Measurements from ENCODE around the gene DENND1A. TPM values are rescaled to one million over a fixed set of nuclear protein-coding genes. Genes with fewer than 3 reads are reported as not detected.

DENND1A gene
- polyA plus RNA-seq, 2 of the 4 experiments (the other 2 are of a cell fraction), result 15.1 to 21.9 TPM

DNA sequence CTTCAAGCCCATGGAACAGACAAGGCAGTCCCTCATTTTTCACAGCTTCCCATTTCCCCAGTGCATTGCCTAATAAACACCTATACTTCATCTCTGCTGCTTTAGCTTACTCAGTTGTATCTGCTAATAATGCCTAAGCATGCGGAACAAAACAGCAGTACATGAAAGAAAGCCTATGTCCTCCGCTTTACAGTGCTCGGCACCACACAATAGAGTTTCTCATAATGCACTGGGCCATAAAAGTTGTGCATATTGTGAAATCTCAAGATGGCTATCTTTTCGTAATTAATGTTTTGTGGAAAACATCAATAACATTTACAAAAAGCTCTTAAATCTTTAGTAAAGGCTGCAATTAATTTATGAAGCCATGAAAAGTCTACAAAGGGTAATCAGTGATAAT is 69.3 kb downstream of the DENND1A start:
- FAIRE-seq (no peak), DNase-seq (ENCODE audit: low read depth in 1 of 2, low spot score in 1 of 2) (no peak), ATAC-seq (no peak)
- Histone ChIP-seq H3K27ac (no peak overlapping the region), H3K4me1 (no peaks in the 10 kb centered on the region), H3K4me3 (no peak overlapping the region), H3K4me2 (no peak overlapping the region), H3K9me3 (no peaks in the 10 kb centered on the region)
- POLR2A ChIA-PET, result no interaction called here
- no peak for TF ChIP-seq EHF (CRISPR knock-in tag; IDR thresholded peaks at IDR 0.05)
- WGBS (ENCODE audit: missing lambda C conversion rate), result 92% methylated on average over 4 of the region's 4 CpGs
- CTCF ChIA-PET, result no interaction called here

GRCh38 chr9:123852403-123852802 is 77.5 kb downstream of the DENND1A start:
- H3K4me3 ChIP-seq, result no peak overlapping the region
- FAIRE-seq, result no peak

GRCh38 chr9:123851851-123852250 is 78.1 kb downstream of the DENND1A start:
- DNase-seq (ENCODE audit: low read depth in 1 of 2, low spot score in 1 of 2) (no peak), FAIRE-seq (no peak), ATAC-seq (no peak)
- peaks cover 9% of the 10 kb centered on the region; the same call in 2 of the 3 replicates for H3K9me3 ChIP-seq
- TF ChIP-seq, protein P1, sequence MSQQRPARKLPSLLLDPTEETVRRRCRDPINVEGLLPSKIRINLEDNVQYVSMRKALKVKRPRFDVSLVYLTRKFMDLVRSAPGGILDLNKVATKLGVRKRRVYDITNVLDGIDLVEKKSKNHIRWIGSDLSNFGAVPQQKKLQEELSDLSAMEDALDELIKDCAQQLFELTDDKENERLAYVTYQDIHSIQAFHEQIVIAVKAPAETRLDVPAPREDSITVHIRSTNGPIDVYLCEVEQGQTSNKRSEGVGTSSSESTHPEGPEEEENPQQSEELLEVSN (IDR thresholded peaks at IDR 0.05; ENCODE audit: borderline replicate concordance, low read depth), result no peak
- TF ChIP-seq EP300 (IDR thresholded peaks at IDR 0.05) (no peak), GATA3 (IDR thresholded peaks at IDR 0.05; ENCODE audit: borderline replicate concordance) (no peak), CHD2 (IDR thresholded peaks at IDR 0.05; ENCODE audit: low read length, partially characterized antibody) (no peak), MAX (IDR thresholded peaks at IDR 0.05) (no peak), FOSL2 (IDR thresholded peaks at IDR 0.05) (no peak), FOSL2 (CRISPR knock-in tag; IDR thresholded peaks at IDR 0.05) (no peak), POLR2A (IDR thresholded peaks at IDR 0.05; ENCODE audit: low read length) (no peak), RAD21 (conservative IDR thresholded peaks at IDR 0.05 in 1 of 2, IDR thresholded peaks at IDR 0.05 in 1 of 2) (no peak), POLR2AphosphoS2 (conservative IDR thresholded peaks at IDR 0.05; ENCODE audit: low read length) (no peak), MAFK (IDR thresholded peaks at IDR 0.05; ENCODE audit: partially characterized antibody) (no peak), TP53 (CRISPR knock-in tag; IDR thresholded peaks at IDR 0.05) (no peak), EHF (CRISPR knock-in tag; IDR thresholded peaks at IDR 0.05) (no peak), EHMT2 (IDR thresholded peaks at IDR 0.05; ENCODE audit: low read depth) (no peak), RNF2 (IDR thresholded peaks at IDR 0.05; ENCODE audit: borderline replicate concordance, low read depth) (no peak), MAZ (IDR thresholded peaks at IDR 0.05; ENCODE audit: borderline replicate concordance, low read depth, low read length) (no peak), CHD4 (IDR thresholded peaks at IDR 0.05; ENCODE audit: borderline replicate concordance) (no peak)
- TF ChIP-seq, protein P2, sequence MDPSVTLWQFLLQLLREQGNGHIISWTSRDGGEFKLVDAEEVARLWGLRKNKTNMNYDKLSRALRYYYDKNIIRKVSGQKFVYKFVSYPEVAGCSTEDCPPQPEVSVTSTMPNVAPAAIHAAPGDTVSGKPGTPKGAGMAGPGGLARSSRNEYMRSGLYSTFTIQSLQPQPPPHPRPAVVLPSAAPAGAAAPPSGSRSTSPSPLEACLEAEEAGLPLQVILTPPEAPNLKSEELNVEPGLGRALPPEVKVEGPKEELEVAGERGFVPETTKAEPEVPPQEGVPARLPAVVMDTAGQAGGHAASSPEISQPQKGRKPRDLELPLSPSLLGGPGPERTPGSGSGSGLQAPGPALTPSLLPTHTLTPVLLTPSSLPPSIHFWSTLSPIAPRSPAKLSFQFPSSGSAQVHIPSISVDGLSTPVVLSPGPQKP (IDR thresholded peaks at IDR 0.05; ENCODE audit: low read depth, low read length), result no peak
- TF ChIP-seq, protein P3, sequence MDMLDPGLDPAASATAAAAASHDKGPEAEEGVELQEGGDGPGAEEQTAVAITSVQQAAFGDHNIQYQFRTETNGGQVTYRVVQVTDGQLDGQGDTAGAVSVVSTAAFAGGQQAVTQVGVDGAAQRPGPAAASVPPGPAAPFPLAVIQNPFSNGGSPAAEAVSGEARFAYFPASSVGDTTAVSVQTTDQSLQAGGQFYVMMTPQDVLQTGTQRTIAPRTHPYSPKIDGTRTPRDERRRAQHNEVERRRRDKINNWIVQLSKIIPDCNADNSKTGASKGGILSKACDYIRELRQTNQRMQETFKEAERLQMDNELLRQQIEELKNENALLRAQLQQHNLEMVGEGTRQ (IDR thresholded peaks at IDR 0.05), result no peak
- ChIA-PET CTCF (no interaction called here), POLR2A (no interaction called here)
- no peak overlapping the region for H3K4me2 ChIP-seq
- no peak overlapping the region for H3K27ac ChIP-seq
- H3K4me1 ChIP-seq, result no peaks in the 10 kb centered on the region
- no peak overlapping the region for H3K4me3 ChIP-seq
- 85% methylated on average over 7 of the region's 7 CpGs for WGBS (ENCODE audit: missing lambda C conversion rate)

More at GRCh38 chr9:123852403-123852802, 77.5 kb downstream of the DENND1A start:
- DNase-seq (ENCODE audit: low read depth in 1 of 2, low spot score in 1 of 2) (no peak), ATAC-seq (no peak)
- H3K27ac ChIP-seq, result no peak overlapping the region
- 96% methylated on average over 2 of the region's 2 CpGs for WGBS (ENCODE audit: missing lambda C conversion rate)
- H3K9me3 ChIP-seq, result peaks cover 4% of the 10 kb centered on the region; the same call in 2 of the 3 replicates
- CTCF ChIA-PET, result interaction anchor here (0.5 kb wide), 1 partner anchor 381 kb away, joined by 4 read pairs; no protein-coding TSS in a partner anchor
- no peak overlapping the region for H3K4me2 ChIP-seq
- H3K4me1 ChIP-seq, result no peaks in the 10 kb centered on the region
- no peak for TF ChIP-seq EP300 (IDR thresholded peaks at IDR 0.05)
- TF ChIP-seq CEBPB (IDR thresholded peaks at IDR 0.05), result no peak
- no peak for TF ChIP-seq CHD2 (IDR thresholded peaks at IDR 0.05; ENCODE audit: low read length, partially characterized antibody)
- TF ChIP-seq HDAC2 (IDR thresholded peaks at IDR 0.05), result no peak
- no peak for TF ChIP-seq PBX3 (IDR thresholded peaks at IDR 0.05)
- no peak for TF ChIP-seq RNF2 (IDR thresholded peaks at IDR 0.05; ENCODE audit: borderline replicate concordance, low read depth)
- TF ChIP-seq CBX2 (IDR thresholded peaks at IDR 0.05; ENCODE audit: borderline replicate concordance, low read depth), result no peak
- no peak for TF ChIP-seq SREBF2 (IDR thresholded peaks at IDR 0.05)
- POLR2A ChIA-PET, result no interaction called here
